Sciatic nerve (tissue), 2 donors: Measurements from ENCODE around the gene NPC1. TPM values are rescaled to one million over a fixed set of nuclear protein-coding genes. Genes with fewer than 3 reads are reported as not detected.
A peak's percentile ranks its signal among the peaks of the same experiment; 100 is the strongest.
"Not testable (repeated sequence)": the region's sequence is repeated elsewhere in the genome, so short reads cannot be mapped to it uniquely, and the experiment has no call there.

Experiments used
- ATAC-seq: fragments of 200-7000 bp; cut with Tn5 transposase; one replicate; pipeline ENCODE4 v1.9.1; 2020; ENCODE audit warnings: mild to moderate bottlenecking, moderate library complexity
- DNase-seq: peaks from one replicate; pipeline ENCODE4 v3.0.0-alpha.2; 2020; ENCODE audit warnings: low spot score
- intact Hi-C: fragments of 100-400 bp; cut with DNase I; formaldehyde crosslinking; loops from one replicate; pipeline ENCODE4 v1.14.2; 2022
- total RNA-seq: library from RNA; stranded (reverse); fragmentation: NEBNext Ultra II Directional; extraction: Animal tissue kit (Norgen Biotek cat#: 25700); gene quantifications from one replicate; pipeline ENCODE4 v1.2.1, GENCODE V29; 2021
- donor health status: DM: no; HTN: no; CAD: no.
- donor health status: DM: no; HTN: no; CAD: no.

NPC1 gene
- total RNA-seq, 1 donor from 2014 or later: 77.3 TPM

GRCh38 chr18:23560186-23560585, 26.1 kb downstream of the NPC1 start:
- DNase-seq: no peak
- no peak for ATAC-seq
- intact Hi-C loops: no loop called here

DNA sequence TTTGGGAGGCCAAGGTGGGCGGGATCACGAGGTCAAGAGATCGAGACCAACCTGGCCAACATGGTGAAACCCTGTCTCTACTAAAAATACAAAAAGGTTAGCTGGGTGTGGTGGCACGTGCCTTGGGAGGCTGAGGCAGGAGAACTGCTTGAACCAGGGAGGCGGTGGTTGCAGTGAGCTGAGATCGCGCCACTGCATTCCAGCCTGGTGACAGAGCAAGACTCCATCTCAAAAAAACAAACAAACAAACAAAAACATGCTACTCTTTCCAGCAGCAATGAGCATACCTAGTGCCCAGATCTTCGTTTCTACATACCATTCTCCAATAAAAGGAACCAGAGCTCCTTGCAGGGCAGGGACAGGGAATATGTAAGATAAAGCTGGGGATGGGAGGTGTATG, 28.8 kb downstream of the NPC1 start:
- DNase-seq, intact Hi-C loops, ATAC-seq: not testable (repeated sequence)

- DNase-seq (no peak), ATAC-seq (no peak)
- intact Hi-C loops: no loop called here
These were observed 30.0 kb downstream of the NPC1 start for GRCh38 chr18:23556145-23556780.

GRCh38 chr18:23553887-23554286, 32.4 kb downstream of the NPC1 start:
- intact Hi-C loops: no loop called here
- DNase-seq (no peak), ATAC-seq (no peak)

GRCh38 chr18:23552505-23552904, 33.8 kb downstream of the NPC1 start:
- no peak for DNase-seq
- no peak for ATAC-seq
- intact Hi-C loops: no loop called here

DNA sequence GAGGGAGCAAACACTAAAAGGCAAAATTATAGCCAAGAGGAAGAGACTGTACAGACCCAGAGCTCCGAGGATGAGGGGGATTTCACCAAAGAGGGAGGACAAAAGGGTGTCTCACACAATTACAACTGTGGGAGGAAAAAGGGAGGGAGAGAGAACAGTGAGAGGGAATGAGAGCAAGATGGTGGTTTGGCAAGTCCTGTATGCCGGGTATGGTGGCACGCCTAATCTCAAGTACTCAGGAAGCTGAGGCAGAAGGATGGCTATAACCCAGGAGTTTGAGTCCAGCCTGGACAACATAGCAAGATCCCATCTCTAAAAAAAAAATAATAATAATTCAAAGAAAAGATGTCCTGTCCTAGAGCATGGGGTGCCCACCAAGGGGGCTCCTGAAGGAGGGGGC, 34.3 kb downstream of the NPC1 start:
- DNase-seq: no peak
- no peak for ATAC-seq
- intact Hi-C loops: no loop called here

GRCh38 chr18:23550898-23551297, 35.4 kb downstream of the NPC1 start:
- DNase-seq (no peak), ATAC-seq (no peak)
- intact Hi-C loops: no loop called here

GRCh38 chr18:23548719-23549118, 37.6 kb downstream of the NPC1 start:
- intact Hi-C loops: no loop called here
- ATAC-seq (no peak), DNase-seq (no peak)

DNA sequence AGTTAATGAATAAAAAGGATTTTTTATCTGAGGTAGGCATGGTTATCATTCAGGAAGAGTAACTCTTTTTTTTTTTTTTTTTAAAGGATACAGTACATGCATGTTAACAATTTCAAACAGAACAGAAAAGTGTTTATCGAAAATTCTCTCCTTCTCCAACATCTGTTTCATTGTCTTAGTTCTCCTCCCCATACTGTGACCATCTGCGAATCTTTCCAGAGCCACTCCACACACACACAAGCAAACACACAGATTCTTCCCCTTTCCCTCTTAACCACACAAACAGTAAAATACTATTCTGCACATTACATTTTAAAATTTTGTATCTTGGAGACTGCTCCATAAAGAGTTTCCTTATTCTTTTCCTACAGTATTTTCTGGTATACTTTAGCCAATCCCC, 38.0 kb downstream of the NPC1 start:
- ATAC-seq (no peak), DNase-seq (no peak)

GRCh38 chr18:23547846-23548245, 38.5 kb downstream of the NPC1 start:
- no peak for DNase-seq
- intact Hi-C loops: no loop called here
- no peak for ATAC-seq

More for the DNA sequence above, 38.0 kb downstream of the NPC1 start:
- intact Hi-C loops: no loop called here

- ATAC-seq (no peak), DNase-seq (no peak)
- intact Hi-C loops: no loop called here
These were observed 39.0 kb downstream of the NPC1 start for GRCh38 chr18:23547306-23547705.

DNA sequence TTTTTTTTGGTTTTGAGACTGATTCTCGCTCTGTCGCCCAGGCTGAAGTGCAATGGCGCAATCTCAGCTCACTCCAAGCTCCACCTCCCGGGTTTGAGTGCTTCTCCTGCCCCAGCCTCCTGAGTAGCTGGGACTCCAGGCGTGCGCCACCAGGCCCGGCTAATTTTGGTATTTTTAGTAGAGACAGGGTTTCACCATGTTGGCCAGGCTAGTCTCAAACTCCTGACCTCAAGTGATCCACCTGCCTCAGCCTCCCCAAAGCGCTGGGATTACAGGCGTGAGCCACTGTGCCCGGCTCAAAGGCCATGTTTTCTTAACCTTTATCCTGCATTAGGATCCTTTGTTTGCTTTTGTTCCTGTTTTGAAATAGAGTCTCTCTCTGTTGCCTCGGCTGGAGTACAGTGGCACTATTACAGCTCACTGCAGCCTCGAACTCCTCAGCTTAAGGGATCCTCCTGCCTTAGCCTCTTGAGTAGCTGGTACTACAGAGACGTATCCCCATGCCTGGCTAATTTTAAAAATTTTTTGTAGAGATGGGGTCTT, 41.0 kb downstream of the NPC1 start:
- ATAC-seq (no peak), DNase-seq (no peak)
- intact Hi-C loops: no loop called here

DNA sequence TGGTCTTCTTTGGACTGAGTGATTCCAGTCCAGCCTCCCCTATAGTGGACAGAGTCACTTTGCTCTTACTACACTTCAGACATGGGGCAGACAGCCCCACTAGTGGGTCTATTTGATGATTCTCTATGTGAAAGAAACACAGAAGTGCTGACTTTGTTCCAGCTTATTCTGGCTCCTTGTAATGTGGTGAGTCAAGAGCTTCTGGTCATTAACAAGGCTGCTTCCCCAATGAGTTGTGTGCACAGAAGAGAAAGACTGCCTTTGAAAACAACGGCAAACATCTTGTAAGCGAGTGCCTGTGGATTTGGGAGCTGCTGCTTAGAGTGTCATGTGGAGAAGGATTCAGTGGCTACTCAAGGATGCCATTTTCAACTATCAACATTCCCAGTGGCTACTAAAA, 43.8 kb downstream of the NPC1 start:
- ATAC-seq: no peak
- intact Hi-C loops: no loop called here
- DNase-seq: no peak

- no peak for ATAC-seq
- DNase-seq: no peak
- intact Hi-C loops: no loop called here
These were observed 44.8 kb downstream of the NPC1 start for GRCh38 chr18:23541349-23542093.

- DNase-seq (no peak), ATAC-seq (peak; percentile 65)
- intact Hi-C loops: no loop called here
These were observed 45.4 kb downstream of the NPC1 start for GRCh38 chr18:23540867-23541266.

- intact Hi-C loops: no loop called here
- ATAC-seq (no peak), DNase-seq (no peak)
These were observed 46.3 kb downstream of the NPC1 start for GRCh38 chr18:23539911-23540525.

GRCh38 chr18:23539296-23539695, 47.0 kb downstream of the NPC1 start:
- DNase-seq (no peak), ATAC-seq (no peak)
- intact Hi-C loops: no loop called here

DNA sequence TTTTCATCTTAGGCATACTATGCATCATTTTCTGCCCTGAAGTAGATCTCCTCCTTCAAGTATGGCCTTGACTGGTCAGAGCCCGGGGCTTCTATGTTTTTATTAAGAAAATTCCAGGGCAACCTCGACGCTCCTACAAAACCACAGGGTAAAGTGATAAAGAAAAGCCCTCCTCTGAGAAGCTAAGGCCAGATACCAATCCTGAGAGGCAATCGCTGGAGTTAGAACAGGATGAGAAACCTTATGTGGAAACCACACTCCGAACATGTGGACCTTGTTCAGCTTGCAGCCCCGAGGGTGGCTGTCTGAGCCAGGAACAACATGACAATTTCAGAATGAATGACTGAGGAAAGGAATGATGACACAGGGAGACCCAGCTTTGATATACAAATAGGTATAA, 47.4 kb downstream of the NPC1 start:
- intact Hi-C loops: no loop called here
- ATAC-seq: no peak
- DNase-seq: no peak

- no peak for DNase-seq
- ATAC-seq: no peak
- intact Hi-C loops: no loop called here
These were observed 48.3 kb downstream of the NPC1 start for GRCh38 chr18:23538001-23538400.

- ATAC-seq: no peak
- intact Hi-C loops: no loop called here
- DNase-seq: no peak
These were observed 49.0 kb downstream of the NPC1 start for GRCh38 chr18:23537274-23537673.
